ENCODE measurements around the gene KCNIP4. TPM values are rescaled to one million over a fixed set of nuclear protein-coding genes. Genes with fewer than 3 reads are reported as not detected.
A peak's percentile ranks its signal among the peaks of the same experiment; 100 is the strongest.

KCNIP4 gene
- total and polyA plus RNA-seq, 9 of the 15 experiments (the other 6 are each of a cell fraction or from before 2014, with no cell fraction given), result 0.25 to 0.41 TPM; not detected in 7

DNA sequence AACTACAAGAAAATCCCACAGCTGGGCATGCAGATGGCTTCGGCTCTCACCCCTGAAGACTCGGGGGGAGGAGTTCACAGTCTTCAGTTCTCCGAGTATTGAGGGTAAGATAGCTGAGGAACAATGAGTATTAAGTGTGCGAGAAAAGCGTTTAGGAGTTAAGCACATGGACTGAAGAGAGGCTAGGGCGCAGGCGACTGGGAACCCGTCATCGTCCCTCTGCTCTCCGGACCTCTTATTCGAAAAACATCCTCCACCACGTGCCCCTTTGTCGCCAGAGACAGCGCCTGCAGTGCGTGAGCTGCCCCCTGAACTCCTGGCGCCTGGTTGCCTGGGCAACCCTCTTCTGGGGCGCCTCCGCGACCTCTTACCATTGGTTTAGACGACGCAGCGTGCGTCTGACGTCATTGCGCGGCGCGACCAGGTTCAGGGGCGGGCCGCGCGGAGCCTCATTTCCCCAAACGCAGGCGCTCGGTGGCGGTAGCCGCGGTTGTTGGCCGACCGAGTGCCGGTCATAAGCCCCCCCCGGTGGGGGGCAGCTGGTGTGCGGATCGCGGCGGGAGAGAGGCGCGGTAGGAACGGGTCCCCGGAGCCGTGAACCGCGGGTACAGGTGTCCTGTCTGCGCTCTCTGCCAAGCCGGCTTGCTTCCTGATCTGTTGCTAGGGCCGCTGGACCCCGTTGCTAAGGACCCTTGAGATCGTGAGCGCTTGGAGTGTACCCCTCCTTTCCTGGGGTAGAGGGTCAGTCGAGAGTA is 1248.4 kb downstream of the KCNIP4 start, which contains the start of gene PACRGL (continued):
- TF ChIP-seq, protein P1, sequence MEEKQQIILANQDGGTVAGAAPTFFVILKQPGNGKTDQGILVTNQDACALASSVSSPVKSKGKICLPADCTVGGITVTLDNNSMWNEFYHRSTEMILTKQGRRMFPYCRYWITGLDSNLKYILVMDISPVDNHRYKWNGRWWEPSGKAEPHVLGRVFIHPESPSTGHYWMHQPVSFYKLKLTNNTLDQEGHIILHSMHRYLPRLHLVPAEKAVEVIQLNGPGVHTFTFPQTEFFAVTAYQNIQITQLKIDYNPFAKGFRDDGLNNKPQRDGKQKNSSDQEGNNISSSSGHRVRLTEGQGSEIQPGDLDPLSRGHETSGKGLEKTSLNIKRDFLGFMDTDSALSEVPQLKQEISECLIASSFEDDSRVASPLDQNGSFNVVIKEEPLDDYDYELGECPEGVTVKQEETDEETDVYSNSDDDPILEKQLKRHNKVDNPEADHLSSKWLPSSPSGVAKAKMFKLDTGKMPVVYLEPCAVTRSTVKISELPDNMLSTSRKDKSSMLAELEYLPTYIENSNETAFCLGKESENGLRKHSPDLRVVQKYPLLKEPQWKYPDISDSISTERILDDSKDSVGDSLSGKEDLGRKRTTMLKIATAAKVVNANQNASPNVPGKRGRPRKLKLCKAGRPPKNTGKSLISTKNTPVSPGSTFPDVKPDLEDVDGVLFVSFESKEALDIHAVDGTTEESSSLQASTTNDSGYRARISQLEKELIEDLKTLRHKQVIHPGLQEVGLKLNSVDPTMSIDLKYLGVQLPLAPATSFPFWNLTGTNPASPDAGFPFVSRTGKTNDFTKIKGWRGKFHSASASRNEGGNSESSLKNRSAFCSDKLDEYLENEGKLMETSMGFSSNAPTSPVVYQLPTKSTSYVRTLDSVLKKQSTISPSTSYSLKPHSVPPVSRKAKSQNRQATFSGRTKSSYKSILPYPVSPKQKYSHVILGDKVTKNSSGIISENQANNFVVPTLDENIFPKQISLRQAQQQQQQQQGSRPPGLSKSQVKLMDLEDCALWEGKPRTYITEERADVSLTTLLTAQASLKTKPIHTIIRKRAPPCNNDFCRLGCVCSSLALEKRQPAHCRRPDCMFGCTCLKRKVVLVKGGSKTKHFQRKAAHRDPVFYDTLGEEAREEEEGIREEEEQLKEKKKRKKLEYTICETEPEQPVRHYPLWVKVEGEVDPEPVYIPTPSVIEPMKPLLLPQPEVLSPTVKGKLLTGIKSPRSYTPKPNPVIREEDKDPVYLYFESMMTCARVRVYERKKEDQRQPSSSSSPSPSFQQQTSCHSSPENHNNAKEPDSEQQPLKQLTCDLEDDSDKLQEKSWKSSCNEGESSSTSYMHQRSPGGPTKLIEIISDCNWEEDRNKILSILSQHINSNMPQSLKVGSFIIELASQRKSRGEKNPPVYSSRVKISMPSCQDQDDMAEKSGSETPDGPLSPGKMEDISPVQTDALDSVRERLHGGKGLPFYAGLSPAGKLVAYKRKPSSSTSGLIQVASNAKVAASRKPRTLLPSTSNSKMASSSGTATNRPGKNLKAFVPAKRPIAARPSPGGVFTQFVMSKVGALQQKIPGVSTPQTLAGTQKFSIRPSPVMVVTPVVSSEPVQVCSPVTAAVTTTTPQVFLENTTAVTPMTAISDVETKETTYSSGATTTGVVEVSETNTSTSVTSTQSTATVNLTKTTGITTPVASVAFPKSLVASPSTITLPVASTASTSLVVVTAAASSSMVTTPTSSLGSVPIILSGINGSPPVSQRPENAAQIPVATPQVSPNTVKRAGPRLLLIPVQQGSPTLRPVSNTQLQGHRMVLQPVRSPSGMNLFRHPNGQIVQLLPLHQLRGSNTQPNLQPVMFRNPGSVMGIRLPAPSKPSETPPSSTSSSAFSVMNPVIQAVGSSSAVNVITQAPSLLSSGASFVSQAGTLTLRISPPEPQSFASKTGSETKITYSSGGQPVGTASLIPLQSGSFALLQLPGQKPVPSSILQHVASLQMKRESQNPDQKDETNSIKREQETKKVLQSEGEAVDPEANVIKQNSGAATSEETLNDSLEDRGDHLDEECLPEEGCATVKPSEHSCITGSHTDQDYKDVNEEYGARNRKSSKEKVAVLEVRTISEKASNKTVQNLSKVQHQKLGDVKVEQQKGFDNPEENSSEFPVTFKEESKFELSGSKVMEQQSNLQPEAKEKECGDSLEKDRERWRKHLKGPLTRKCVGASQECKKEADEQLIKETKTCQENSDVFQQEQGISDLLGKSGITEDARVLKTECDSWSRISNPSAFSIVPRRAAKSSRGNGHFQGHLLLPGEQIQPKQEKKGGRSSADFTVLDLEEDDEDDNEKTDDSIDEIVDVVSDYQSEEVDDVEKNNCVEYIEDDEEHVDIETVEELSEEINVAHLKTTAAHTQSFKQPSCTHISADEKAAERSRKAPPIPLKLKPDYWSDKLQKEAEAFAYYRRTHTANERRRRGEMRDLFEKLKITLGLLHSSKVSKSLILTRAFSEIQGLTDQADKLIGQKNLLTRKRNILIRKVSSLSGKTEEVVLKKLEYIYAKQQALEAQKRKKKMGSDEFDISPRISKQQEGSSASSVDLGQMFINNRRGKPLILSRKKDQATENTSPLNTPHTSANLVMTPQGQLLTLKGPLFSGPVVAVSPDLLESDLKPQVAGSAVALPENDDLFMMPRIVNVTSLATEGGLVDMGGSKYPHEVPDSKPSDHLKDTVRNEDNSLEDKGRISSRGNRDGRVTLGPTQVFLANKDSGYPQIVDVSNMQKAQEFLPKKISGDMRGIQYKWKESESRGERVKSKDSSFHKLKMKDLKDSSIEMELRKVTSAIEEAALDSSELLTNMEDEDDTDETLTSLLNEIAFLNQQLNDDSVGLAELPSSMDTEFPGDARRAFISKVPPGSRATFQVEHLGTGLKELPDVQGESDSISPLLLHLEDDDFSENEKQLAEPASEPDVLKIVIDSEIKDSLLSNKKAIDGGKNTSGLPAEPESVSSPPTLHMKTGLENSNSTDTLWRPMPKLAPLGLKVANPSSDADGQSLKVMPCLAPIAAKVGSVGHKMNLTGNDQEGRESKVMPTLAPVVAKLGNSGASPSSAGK (IDR thresholded peaks at IDR 0.05), result peak; percentile 92
- TF ChIP-seq ZNF3 (CRISPR knock-in tag; IDR thresholded peaks at IDR 0.05), result no peak
- no peak for TF ChIP-seq MAFK (IDR thresholded peaks at IDR 0.05; ENCODE audit: low read length)
- TF ChIP-seq POLR2A (conservative IDR thresholded peaks at IDR 0.05), result peak; percentile 77
- TF ChIP-seq, protein P2, sequence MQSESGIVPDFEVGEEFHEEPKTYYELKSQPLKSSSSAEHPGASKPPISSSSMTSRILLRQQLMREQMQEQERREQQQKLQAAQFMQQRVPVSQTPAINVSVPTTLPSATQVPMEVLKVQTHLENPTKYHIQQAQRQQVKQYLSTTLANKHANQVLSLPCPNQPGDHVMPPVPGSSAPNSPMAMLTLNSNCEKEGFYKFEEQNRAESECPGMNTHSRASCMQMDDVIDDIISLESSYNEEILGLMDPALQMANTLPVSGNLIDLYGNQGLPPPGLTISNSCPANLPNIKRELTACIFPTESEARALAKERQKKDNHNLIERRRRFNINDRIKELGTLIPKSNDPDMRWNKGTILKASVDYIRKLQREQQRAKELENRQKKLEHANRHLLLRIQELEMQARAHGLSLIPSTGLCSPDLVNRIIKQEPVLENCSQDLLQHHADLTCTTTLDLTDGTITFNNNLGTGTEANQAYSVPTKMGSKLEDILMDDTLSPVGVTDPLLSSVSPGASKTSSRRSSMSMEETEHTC (IDR thresholded peaks at IDR 0.05), result no peak
- TF ChIP-seq, protein P3, sequence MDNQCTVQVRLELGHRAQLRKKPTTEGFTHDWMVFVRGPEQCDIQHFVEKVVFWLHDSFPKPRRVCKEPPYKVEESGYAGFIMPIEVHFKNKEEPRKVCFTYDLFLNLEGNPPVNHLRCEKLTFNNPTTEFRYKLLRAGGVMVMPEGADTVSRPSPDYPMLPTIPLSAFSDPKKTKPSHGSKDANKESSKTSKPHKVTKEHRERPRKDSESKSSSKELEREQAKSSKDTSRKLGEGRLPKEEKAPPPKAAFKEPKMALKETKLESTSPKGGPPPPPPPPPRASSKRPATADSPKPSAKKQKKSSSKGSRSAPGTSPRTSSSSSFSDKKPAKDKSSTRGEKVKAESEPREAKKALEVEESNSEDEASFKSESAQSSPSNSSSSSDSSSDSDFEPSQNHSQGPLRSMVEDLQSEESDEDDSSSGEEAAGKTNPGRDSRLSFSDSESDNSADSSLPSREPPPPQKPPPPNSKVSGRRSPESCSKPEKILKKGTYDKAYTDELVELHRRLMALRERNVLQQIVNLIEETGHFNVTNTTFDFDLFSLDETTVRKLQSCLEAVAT (IDR thresholded peaks at IDR 0.05), result no peak
- TF ChIP-seq, protein P4, sequence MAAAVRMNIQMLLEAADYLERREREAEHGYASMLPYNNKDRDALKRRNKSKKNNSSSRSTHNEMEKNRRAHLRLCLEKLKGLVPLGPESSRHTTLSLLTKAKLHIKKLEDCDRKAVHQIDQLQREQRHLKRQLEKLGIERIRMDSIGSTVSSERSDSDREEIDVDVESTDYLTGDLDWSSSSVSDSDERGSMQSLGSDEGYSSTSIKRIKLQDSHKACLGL (CRISPR knock-in tag; IDR thresholded peaks at IDR 0.05; ENCODE audit: borderline replicate concordance, poor library complexity, severe bottlenecking), result peak; percentile 9
- no peak for TF ChIP-seq NCOA4 (IDR thresholded peaks at IDR 0.05; ENCODE audit: partially characterized antibody)
- TF ChIP-seq HDAC1 (IDR thresholded peaks at IDR 0.05), result peak in 1 of 2 experiments; percentile 97; a peak in 2 of 4 replicates
- TF ChIP-seq JUNB (CRISPR knock-in tag; conservative IDR thresholded peaks at IDR 0.05), result 0 out of 2 replicates have a peak, but pooled peaks have one; percentile 13
- no peak for TF ChIP-seq ZNF766 (CRISPR knock-in tag; conservative IDR thresholded peaks at IDR 0.05)
